SH-SY5Y (cell line): Measurements from ENCODE around the gene RALBP1.

Experiments
- GATA2 ChIP-seq: IDR thresholded peaks from 2 replicates; pipeline ENCODE4 v1.6.1; 2011; ENCODE audit warnings: mild to moderate bottlenecking, low read depth, low read length
- GATA3 ChIP-seq: IDR thresholded peaks from 2 replicates; pipeline ENCODE4 v1.6.1; 2011; ENCODE audit warnings: low read depth, mild to moderate bottlenecking, low read length, moderate library complexity

RALBP1 gene

GRCh38 chr18:9545029-9545428 is 69.7 kb downstream of the RALBP1 start:
- no peak for TF ChIP-seq GATA3
- no peak for TF ChIP-seq GATA2

- TF ChIP-seq GATA2 = no peak
- TF ChIP-seq GATA3 = no peak
Observed at GRCh38 chr18:9546468-9546867, 71.2 kb downstream of the RALBP1 start.

GRCh38 chr18:9547782-9548181 is 72.5 kb downstream of the RALBP1 start:
- TF ChIP-seq GATA2 = no peak
- no peak for TF ChIP-seq GATA3

- TF ChIP-seq GATA3 (no peak), GATA2 (no peak)
Observed at GRCh38 chr18:9549405-9549804, 74.1 kb downstream of the RALBP1 start.

GRCh38 chr18:9550429-9550828 is 75.1 kb downstream of the RALBP1 start:
- TF ChIP-seq GATA2 = no peak
- no peak for TF ChIP-seq GATA3

- TF ChIP-seq GATA2 = no peak
- TF ChIP-seq GATA3 = no peak
Observed at GRCh38 chr18:9552191-9552590, 76.9 kb downstream of the RALBP1 start.

GRCh38 chr18:9552616-9553015 is 77.3 kb downstream of the RALBP1 start:
- TF ChIP-seq GATA2 (no peak), GATA3 (no peak)

- TF ChIP-seq GATA3 = no peak
- no peak for TF ChIP-seq GATA2
Observed at GRCh38 chr18:9557250-9557943, 82.1 kb downstream of the RALBP1 start.

GRCh38 chr18:9558387-9559064 is 83.2 kb downstream of the RALBP1 start:
- TF ChIP-seq GATA3 = no peak
- TF ChIP-seq GATA2 = no peak

- TF ChIP-seq GATA2 = no peak
- TF ChIP-seq GATA3 = no peak
Observed at GRCh38 chr18:9559253-9559652, 83.9 kb downstream of the RALBP1 start.

GRCh38 chr18:9561759-9562158 is 86.4 kb downstream of the RALBP1 start:
- TF ChIP-seq GATA3 = no peak
- TF ChIP-seq GATA2 = no peak

GRCh38 chr18:9562584-9562983 is 87.3 kb downstream of the RALBP1 start:
- TF ChIP-seq GATA2 (no peak), GATA3 (no peak)

GRCh38 chr18:9563331-9563730 is 88.0 kb downstream of the RALBP1 start:
- TF ChIP-seq GATA3 (no peak), GATA2 (no peak)

GRCh38 chr18:9565407-9565806 is 90.1 kb downstream of the RALBP1 start:
- TF ChIP-seq GATA3 = no peak
- TF ChIP-seq GATA2 = no peak

- TF ChIP-seq GATA3 = no peak
- TF ChIP-seq GATA2 = no peak
Observed at GRCh38 chr18:9568186-9568585, 92.9 kb downstream of the RALBP1 start.

GRCh38 chr18:9569178-9569577 is 93.9 kb downstream of the RALBP1 start:
- no peak for TF ChIP-seq GATA2
- TF ChIP-seq GATA3 = no peak

GRCh38 chr18:9570255-9570654 is 94.9 kb downstream of the RALBP1 start:
- no peak for TF ChIP-seq GATA3

GRCh38 chr18:9571546-9571945 is 96.2 kb downstream of the RALBP1 start:
- TF ChIP-seq GATA2 (no peak), GATA3 (no peak)
